Liver (tissue), 9 donors: ENCODE data around the gene CCNI2. TPM values are rescaled to one million over a fixed set of nuclear protein-coding genes. Genes with fewer than 3 reads are reported as not detected.

Experiments used
- DNase-seq: peaks from one replicate; pipeline ENCODE4 v3.0.0-alpha.2; 2017; ENCODE audit warnings: low spot score
- H3K27ac ChIP-seq, 2 donors: one replicate each; pipeline ENCODE4 v1.7.0; 2013; ENCODE audit warnings: inconsistent platforms in 2 of 2, low read length in 2 of 2, control low read depth in 1 of 2, low read depth in 1 of 2, mild to moderate bottlenecking in 1 of 2
- H3K27me3 ChIP-seq, 4 donors: one replicate each; pipeline versions ENCODE4 v1.6.1 to v1.7.0; 2013; ENCODE audit warnings: low read length in 3 of 4, inconsistent platforms in 1 of 4, mild to moderate bottlenecking in 1 of 4, moderate library complexity in 1 of 4; ENCODE audit not compliant: control insufficient read depth in 4 of 4, insufficient read depth in 4 of 4
- H3K36me3 ChIP-seq, 4 donors: one replicate each; pipeline versions ENCODE4 v1.6.1 to v1.7.0; 2013; ENCODE audit warnings: low read length in 3 of 4, mild to moderate bottlenecking in 3 of 4, low read depth in 1 of 4, moderate library complexity in 1 of 4; ENCODE audit not compliant: control insufficient read depth in 4 of 4, insufficient read depth in 3 of 4
- H3K4me1 ChIP-seq, 4 donors: one replicate each; pipeline versions ENCODE4 v1.6.1 to v1.7.0; 2013; ENCODE audit warnings: low read length in 3 of 4, mild to moderate bottlenecking in 3 of 4, moderate library complexity in 1 of 4; ENCODE audit not compliant: control insufficient read depth in 4 of 4, insufficient read depth in 4 of 4
- H3K4me3 ChIP-seq, 3 donors: one replicate each; pipeline versions ENCODE4 v1.6.1 to v1.7.0; 2013; ENCODE audit warnings: low read length in 3 of 3, control low read depth in 1 of 3, low read depth in 1 of 3, mild to moderate bottlenecking in 1 of 3
- H3K9ac ChIP-seq, 2 donors: one replicate each; pipeline ENCODE4 v1.7.0; 2013; ENCODE audit warnings: low read length in 2 of 2, mild to moderate bottlenecking in 2 of 2, moderate library complexity in 2 of 2, control low read depth in 1 of 2, low read depth in 1 of 2
- H3K9me3 ChIP-seq, 4 donors: one replicate each; pipeline versions ENCODE4 v1.6.1 to v1.7.0; 2013; ENCODE audit warnings: low read length in 3 of 4; ENCODE audit not compliant: control insufficient read depth in 4 of 4
- ATF3 ChIP-seq: IDR thresholded peaks from 2 replicates; pipeline ENCODE4 v1.6.1; 2016; ENCODE audit warnings: antibody characterized with exemption
- CTCF ChIP-seq: fragments of 150-350 bp; IDR thresholded peaks from 2 replicates; pipeline ENCODE4 v1.5.1; 2017; ENCODE audit warnings: improper control_type of control experiment, low read depth, low read length; ENCODE audit not compliant: missing input control
- EGR1 ChIP-seq, 2 donors: IDR thresholded peaks; 2 replicates each; pipeline ENCODE4 v1.6.1; 2016 to 2018; ENCODE audit warnings: antibody characterized with exemption in 2 of 2, low read depth in 2 of 2
- FOXA1 ChIP-seq: IDR thresholded peaks from 2 replicates; pipeline ENCODE4 v1.6.1; 2016; ENCODE audit warnings: antibody characterized with exemption
- FOXA2 ChIP-seq: IDR thresholded peaks from 2 replicates; pipeline ENCODE4 v1.6.1; 2016; ENCODE audit warnings: antibody characterized with exemption
- GABPA ChIP-seq, 2 donors: IDR thresholded peaks in 1 of 2; conservative IDR thresholded peaks in 1 of 2; 2 replicates each; pipeline ENCODE4 v1.6.1; 2016; ENCODE audit warnings: antibody characterized with exemption in 2 of 2, mild to moderate bottlenecking in 1 of 2, moderate library complexity in 1 of 2
- HNF4A ChIP-seq, 2 donors: conservative IDR thresholded peaks; 2 replicates each; pipeline ENCODE4 v1.6.1; 2016; ENCODE audit warnings: antibody characterized with exemption in 2 of 2, mild to moderate bottlenecking in 2 of 2
- HNF4G ChIP-seq: IDR thresholded peaks from 2 replicates; pipeline ENCODE4 v1.6.1; 2016; ENCODE audit warnings: antibody characterized with exemption
- JUND ChIP-seq, 2 donors: IDR thresholded peaks; 2 replicates each; pipeline ENCODE4 v1.6.1; 2016; ENCODE audit warnings: antibody characterized with exemption in 2 of 2
- MAX ChIP-seq: IDR thresholded peaks from 2 replicates; pipeline ENCODE4 v1.6.1; 2016; ENCODE audit warnings: antibody characterized with exemption
- NR2F2 ChIP-seq: IDR thresholded peaks from 2 replicates; pipeline ENCODE4 v1.6.1; 2016; ENCODE audit warnings: antibody characterized with exemption
- RAD21 ChIP-seq, 2 donors: IDR thresholded peaks; 2 replicates each; pipeline ENCODE4 v1.6.1; 2016; ENCODE audit warnings: antibody characterized with exemption in 2 of 2, mild to moderate bottlenecking in 2 of 2
- REST ChIP-seq: IDR thresholded peaks from 2 replicates; pipeline ENCODE4 v1.6.1; 2016; ENCODE audit warnings: antibody characterized with exemption, mild to moderate bottlenecking
- RXRA ChIP-seq, 2 donors: IDR thresholded peaks; 2 replicates each; pipeline ENCODE4 v1.6.1; 2017 to 2018; ENCODE audit warnings: antibody characterized with exemption in 2 of 2, mild to moderate bottlenecking in 1 of 2
- SP1 ChIP-seq: IDR thresholded peaks from 2 replicates; pipeline ENCODE4 v1.6.1; 2018; ENCODE audit warnings: antibody characterized with exemption, mild to moderate bottlenecking
- TAF1 ChIP-seq: conservative IDR thresholded peaks from 2 replicates; pipeline ENCODE4 v1.6.1; 2016; ENCODE audit warnings: antibody characterized with exemption, mild to moderate bottlenecking
- YY1 ChIP-seq: IDR thresholded peaks from 2 replicates; pipeline ENCODE4 v1.6.1; 2016; ENCODE audit warnings: antibody characterized with exemption, mild to moderate bottlenecking
- ZBTB33 ChIP-seq: IDR thresholded peaks from 2 replicates; pipeline ENCODE4 v1.6.1; 2016; ENCODE audit warnings: antibody characterized with exemption
- WGBS: extraction: QIAGEN DNeasy Blood & Tissue Kit; methylation state at CpG from one replicate; pipeline ENCODE4 v1.1.7; 2013; 5-methylcytosine and 5-hydroxymethylcytosine counted together
- polyA plus RNA-seq, 2 donors: library from polyadenylated mRNA; stranded (reverse) in 1 of 2; unstranded in 1 of 2; fragments of 200-250 nt in 1 of 2; fragments of >200 nt in 1 of 2; fragmentation: Nextera tagmentation in 1 of 2; extraction: Ambion mirVana in 1 of 2; gene quantifications; one replicate each; pipeline versions ENCODE4 v1.2.1 to v1.2.3, GENCODE V29; 2013 to 2015
- total RNA-seq, 2 donors: library from RNA; depleted of rRNA; stranded (reverse); fragments of >200 nt; gene quantifications; one replicate each; pipeline ENCODE4 v1.2.3, GENCODE V29; 2014
- donor health status: healthy.
- donor health status: healthy.
- donor health status: healthy.
- donor health status: healthy.
- donor health status: healthy.

The CCNI2 gene
- total and polyA plus RNA-seq, 4 donors: 0.02 to 0.57 (median 0.11) TPM

- TF ChIP-seq NR2F2 (no peak), FOXA2 (no peak)
- Histone ChIP-seq H3K4me3 (no peak overlapping the region), H3K9me3 (no peaks in the 10 kb centered on the region), H3K27me3 (no peaks in the 10 kb centered on the region), H3K36me3 (no peaks in the 10 kb centered on the region), H3K27ac (no peak overlapping the region), H3K4me1 (no peaks in the 10 kb centered on the region), H3K9ac (no peak overlapping the region)
- no peak for DNase-seq
- 98% methylated on average over 5 of the region's 5 CpGs for WGBS
These were observed 28.5 kb upstream of the CCNI2 start for GRCh38 chr5:132718544-132719312.

- 98% methylated on average over 2 of the region's 2 CpGs for WGBS
- no peak for DNase-seq
These were observed 21.5 kb upstream of the CCNI2 start for GRCh38 chr5:132725745-132726144.

More at GRCh38 chr5:132725745-132726144, 21.5 kb upstream of the CCNI2 start:
- Histone ChIP-seq H3K4me1 (no peaks in the 10 kb centered on the region), H3K9ac (no peak overlapping the region), H3K27ac (no peak overlapping the region), H3K9me3 (no peaks in the 10 kb centered on the region), H3K36me3 (no peaks in the 10 kb centered on the region), H3K27me3 (no peaks in the 10 kb centered on the region), H3K4me3 (no peak overlapping the region)
- TF ChIP-seq GABPA (IDR thresholded peaks at IDR 0.05 in 1 of 2, conservative IDR thresholded peaks at IDR 0.05 in 1 of 2): no peak
- TF ChIP-seq RAD21 (IDR thresholded peaks at IDR 0.05): no peak
- no peak for TF ChIP-seq CTCF
- no peak for TF ChIP-seq HNF4G
- TF ChIP-seq ATF3: no peak
- no peak for TF ChIP-seq JUND (IDR thresholded peaks at IDR 0.05)
- no peak for TF ChIP-seq NR2F2
- no peak for TF ChIP-seq REST
- no peak for TF ChIP-seq HNF4A (conservative IDR thresholded peaks at IDR 0.05)
- no peak for TF ChIP-seq MAX
- no peak for TF ChIP-seq RXRA (IDR thresholded peaks at IDR 0.05)
- TF ChIP-seq FOXA1: no peak
- no peak for TF ChIP-seq ZBTB33
- no peak for TF ChIP-seq SP1
- no peak for TF ChIP-seq EGR1 (IDR thresholded peaks at IDR 0.05; ENCODE audit: low read depth in 2 of 2)
- no peak for TF ChIP-seq YY1
- TF ChIP-seq TAF1: no peak
